Caco-2 (cell line): ENCODE measurements around the gene LRRN4CL. TPM values are rescaled to one million over a fixed set of nuclear protein-coding genes. Genes with fewer than 3 reads are reported as not detected.

Experiments used
- BruUV-seq: library from RNA; stranded (reverse); fragments of 400-500 nt; replicated peaks from 2 replicates; lab custom pipeline; 2021; lab: Mats Ljungman, UMichigan
- CTCF ChIA-PET: fragments of 300-600 bp; sonication (Branson Sonifier 250); formaldehyde crosslinking; loops from one replicate; lab custom pipeline; 2022; ENCODE audit warnings: antibody characterized with exemption; lab: Charles Lee
- POLR2A ChIA-PET: fragments of 300-600 bp; sonication (Branson Sonifier 250); formaldehyde crosslinking; loops from one replicate; lab custom pipeline; 2022; ENCODE audit warnings: antibody characterized with exemption; lab: Charles Lee
- DNase-seq, 2 experiments: peaks; one replicate each; pipeline versions ENCODE4 v3.0.0 to v3.0.0-alpha.2; 2020 to 2022
- H3K27me3 ChIP-seq: replicated peaks from 2 replicates; pipeline ENCODE4 v1.6.0; 2011; ENCODE audit warnings: low read length; ENCODE audit not compliant: control insufficient read depth, insufficient read depth
- H3K36me3 ChIP-seq: 2 replicates; pipeline ENCODE4 v1.5.1; 2011; ENCODE audit warnings: low read length; ENCODE audit not compliant: control insufficient read depth, insufficient read depth
- H3K4me1 ChIP-seq: fragments of 250-450 bp; sonication (Bioruptor Pico); 2 replicates; pipeline ENCODE4 v1.5.1; 2020; ENCODE audit warnings: mild to moderate bottlenecking
- H3K4me3 ChIP-seq: 2 replicates; pipeline ENCODE4 v1.5.1; 2011; ENCODE audit warnings: low read depth, mild to moderate bottlenecking, control low read depth, low read length
- H3K9me3 ChIP-seq: fragments of 250-450 bp; sonication (Bioruptor Pico); 2 replicates; pipeline ENCODE4 v1.5.1; 2020; ENCODE audit warnings: mild to moderate bottlenecking, moderate library complexity
- H3K27ac Mint-ChIP-seq: one replicate; pipeline ENCODE4 v1.8.0; 2022; ENCODE audit warnings: mixed read lengths; ENCODE audit not compliant: unreplicated experiment
- H3K27me3 Mint-ChIP-seq: one replicate; pipeline ENCODE4 v1.8.0; 2022; ENCODE audit warnings: mixed read lengths; ENCODE audit not compliant: insufficient read depth, unreplicated experiment
- H3K36me3 Mint-ChIP-seq: one replicate; pipeline ENCODE4 v1.8.0; 2022; ENCODE audit warnings: mild to moderate bottlenecking, mixed read lengths; ENCODE audit not compliant: insufficient read depth, unreplicated experiment
- H3K4me1 Mint-ChIP-seq: one replicate; pipeline ENCODE4 v1.8.0; 2022; ENCODE audit warnings: low read depth, mixed read lengths; ENCODE audit not compliant: unreplicated experiment
- H3K4me3 Mint-ChIP-seq: one replicate; pipeline ENCODE4 v1.8.0; 2022; ENCODE audit warnings: mild to moderate bottlenecking, moderate library complexity, mixed read lengths; ENCODE audit not compliant: unreplicated experiment
- H3K9me3 Mint-ChIP-seq: one replicate; pipeline ENCODE4 v1.8.0; 2022; ENCODE audit warnings: mixed read lengths; ENCODE audit not compliant: unreplicated experiment
- CTCF ChIP-seq, 2 experiments: fragments of 200-600 bp in 1 of 2; IDR thresholded peaks; 1 replicate in 1 of 2; 2 replicates in 1 of 2; pipeline versions ENCODE4 v1.5.1 to v1.8.0; 2011 to 2022; ENCODE audit warnings: antibody characterized with exemption in 1 of 2, control low read depth in 1 of 2, inconsistent platforms in 1 of 2, low read depth in 1 of 2, low read length in 1 of 2, mild to moderate bottlenecking in 1 of 2, moderate library complexity in 1 of 2; ENCODE audit not compliant: insufficient read depth in 1 of 2, severe bottlenecking in 1 of 2, unreplicated experiment in 1 of 2
- intact Hi-C: fragments of 100-400 bp; cut with micrococcal nuclease; formaldehyde crosslinking; loops from one replicate; pipeline ENCODE4 v1.10.0; 2022; ENCODE audit not compliant: unreplicated experiment
- total RNA-seq: library from RNA; stranded (reverse); gene quantifications from 2 replicates; pipeline ENCODE4 v1.2.3, GENCODE V29; 2022

LRRN4CL gene
- total RNA-seq, 1 experiment from 2014 or later, result 0.64 TPM

GRCh38 chr11:62725646-62726045, 36.3 kb upstream of the LRRN4CL start:
- POLR2A ChIA-PET, result interaction anchor here (0.8 to 4.8 kb wide), 3 partner anchors 20 to 131 kb away, joined by 4 to 71 read pairs (median 18); partner anchors contain the start of gene ZBTB3
- CTCF ChIA-PET, result interaction anchor here (1.1 to 4.0 kb wide), 2 partner anchors 28 to 61 kb away, joined by 3 to 21 read pairs; partner anchors contain the start of gene ZBTB3
- H3K4me1 ChIP-seq, result peaks cover 29% of the 10 kb centered on the region
- Mint-ChIP-seq H3K9me3 (no peaks in the 10 kb centered on the region), H3K4me1 (peaks cover 34% of the 10 kb centered on the region), H3K27me3 (no peaks in the 10 kb centered on the region), H3K36me3 (peaks cover 91% of the 10 kb centered on the region), H3K4me3 (peak overlapping the region; percentile 99), H3K27ac (peak overlapping the region; percentile 98)
- peak in 1 of 2 experiments; percentile 41 for DNase-seq
- peaks cover 4% of the 10 kb centered on the region for H3K36me3 ChIP-seq
- intact Hi-C loops, result loop anchor here (2.0 to 10.0 kb wide), 2 partner anchors 13 to 129 kb away; no protein-coding TSS in a partner anchor
- peak overlapping the region; percentile 94 for H3K4me3 ChIP-seq
- no peak for TF ChIP-seq CTCF (IDR thresholded peaks at IDR 0.05; ENCODE audit: insufficient read depth in 1 of 2, low read depth in 1 of 2, low read length in 1 of 2, severe bottlenecking in 1 of 2, unreplicated experiment in 1 of 2)
- H3K9me3 ChIP-seq, result no peaks in the 10 kb centered on the region
- BruUV-seq, result TSS peak; percentile 18
- H3K27me3 ChIP-seq, result no peaks in the 10 kb centered on the region

GRCh38 chr11:62724171-62724570, 34.8 kb upstream of the LRRN4CL start:
- no peaks in the 10 kb centered on the region for H3K9me3 ChIP-seq
- no peaks in the 10 kb centered on the region for H3K27me3 ChIP-seq
- no peak for DNase-seq
- TF ChIP-seq CTCF (IDR thresholded peaks at IDR 0.05; ENCODE audit: insufficient read depth in 1 of 2, low read depth in 1 of 2, low read length in 1 of 2, severe bottlenecking in 1 of 2, unreplicated experiment in 1 of 2), result no peak
- no TSS peak for BruUV-seq
- CTCF ChIA-PET, result no interaction called here
- Mint-ChIP-seq H3K36me3 (peaks cover 100% of the 10 kb centered on the region), H3K9me3 (no peaks in the 10 kb centered on the region), H3K27me3 (no peaks in the 10 kb centered on the region), H3K4me3 (peak overlapping the region; percentile 99), H3K4me1 (peaks cover 30% of the 10 kb centered on the region), H3K27ac (no peak overlapping the region)
- POLR2A ChIA-PET, result no interaction called here
- intact Hi-C loops, result loop anchor here (10.0 kb wide), 1 partner anchor 131 kb away; no protein-coding TSS in a partner anchor
- H3K4me1 ChIP-seq, result peaks cover 23% of the 10 kb centered on the region
- peaks cover 10% of the 10 kb centered on the region for H3K36me3 ChIP-seq
- H3K4me3 ChIP-seq, result no peak overlapping the region

GRCh38 chr11:62721994-62722393, 32.7 kb upstream of the LRRN4CL start:
- Histone ChIP-seq H3K36me3 (peaks cover 14% of the 10 kb centered on the region), H3K4me1 (peaks cover 23% of the 10 kb centered on the region), H3K9me3 (no peaks in the 10 kb centered on the region), H3K4me3 (no peak overlapping the region), H3K27me3 (no peaks in the 10 kb centered on the region)
- ChIA-PET CTCF (no interaction called here), POLR2A (no interaction called here)
- H3K4me1 Mint-ChIP-seq, result peaks cover 36% of the 10 kb centered on the region
- intact Hi-C loops, result loop anchor here (1.0 to 10.0 kb wide), 3 partner anchors 9 to 133 kb away; no protein-coding TSS in a partner anchor
- H3K27me3 Mint-ChIP-seq, result no peaks in the 10 kb centered on the region
- H3K36me3 Mint-ChIP-seq, result peaks cover 100% of the 10 kb centered on the region
- H3K27ac Mint-ChIP-seq, result peak overlapping the region; percentile 37
- TF ChIP-seq CTCF (IDR thresholded peaks at IDR 0.05; ENCODE audit: insufficient read depth in 1 of 2, low read depth in 1 of 2, low read length in 1 of 2, severe bottlenecking in 1 of 2, unreplicated experiment in 1 of 2), result peak; percentile 49 to 54
- H3K4me3 Mint-ChIP-seq, result peak overlapping the region; percentile 25
- DNase-seq, result peak; percentile 73 to 80
- no peaks in the 10 kb centered on the region for H3K9me3 Mint-ChIP-seq
- BruUV-seq, result TSS peak; percentile 26
